Activated effector memory CD4-positive, alpha-beta T cell treated with Interleukin-2 at 50 U/mL for 16 hours (primary cell): ENCODE data around the gene CXCL5.
"Not testable (repeated sequence)": the region's sequence is repeated elsewhere in the genome, so short reads cannot be mapped to it uniquely, and the experiment has no call there.

Experiments used
- DNase-seq: peaks from one replicate; pipeline ENCODE4 v3.0.0-alpha.2; 2020

The CXCL5 gene

GRCh38 chr4:74014332-74014731, 15.9 kb upstream of the CXCL5 start:
- no peak for DNase-seq

- DNase-seq: no peak
These were observed 14.8 kb upstream of the CXCL5 start for GRCh38 chr4:74013264-74013663.

GRCh38 chr4:74012130-74012529, 13.7 kb upstream of the CXCL5 start:
- DNase-seq: no peak

- DNase-seq: no peak
These were observed 10.8 kb upstream of the CXCL5 start for GRCh38 chr4:74009307-74009706.

GRCh38 chr4:74006009-74006476, 7.6 kb upstream of the CXCL5 start:
- no peak for DNase-seq

GRCh38 chr4:74005528-74005927, 7.1 kb upstream of the CXCL5 start:
- DNase-seq: no peak

- DNase-seq: no peak
These were observed 6.2 kb upstream of the CXCL5 start for GRCh38 chr4:74004668-74005067.

GRCh38 chr4:74000301-74000700, 1.8 kb upstream of the CXCL5 start:
- DNase-seq: no peak

GRCh38 chr4:73992050-73992449, 6.4 kb downstream of the CXCL5 start:
- no peak for DNase-seq

GRCh38 chr4:73991742-73992000, 6.8 kb downstream of the CXCL5 start:
- no peak for DNase-seq

GRCh38 chr4:73990988-73991741, 7.3 kb downstream of the CXCL5 start:
- no peak for DNase-seq

- DNase-seq: no peak
These were observed 8.5 kb downstream of the CXCL5 start for GRCh38 chr4:73989928-73990327.

GRCh38 chr4:73989031-73989430, 9.4 kb downstream of the CXCL5 start:
- DNase-seq: no peak

GRCh38 chr4:73988061-73988460, 10.4 kb downstream of the CXCL5 start, which contains the start of gene PPBP:
PPBP (minus strand) TSS chr4:73988190; CDS start chr4:73988103, 87 bp downstream.
- DNase-seq: no peak

GRCh38 chr4:73985528-73985852, 13.0 kb downstream of the CXCL5 start:
- DNase-seq: no peak

- DNase-seq: no peak
These were observed 13.5 kb downstream of the CXCL5 start for GRCh38 chr4:73984736-73985527.

GRCh38 chr4:73981175-73981574, 17.3 kb downstream of the CXCL5 start:
- DNase-seq: not testable (repeated sequence)

GRCh38 chr4:73979407-73979957, 19.0 kb downstream of the CXCL5 start:
- DNase-seq: no peak

GRCh38 chr4:73978886-73979285, 19.6 kb downstream of the CXCL5 start:
- DNase-seq: no peak

- DNase-seq: no peak
These were observed 21.8 kb downstream of the CXCL5 start for GRCh38 chr4:73976716-73977115.

GRCh38 chr4:73976217-73976616, 22.3 kb downstream of the CXCL5 start:
- no peak for DNase-seq

- DNase-seq: no peak
These were observed 24.1 kb downstream of the CXCL5 start for GRCh38 chr4:73974352-73974751.

GRCh38 chr4:73970945-73971344, 27.5 kb downstream of the CXCL5 start:
- DNase-seq: no peak

GRCh38 chr4:73970011-73970410, 28.5 kb downstream of the CXCL5 start:
- no peak for DNase-seq
